Measurements from ENCODE around the gene E2F3. TPM values are rescaled to one million over a fixed set of nuclear protein-coding genes. Genes with fewer than 3 reads are reported as not detected.
A peak's percentile ranks its signal among the peaks of the same experiment; 100 is the strongest.
"Not testable (repeated sequence)": the region's sequence is repeated elsewhere in the genome, so short reads cannot be mapped to it uniquely, and the experiment has no call there.

Gene E2F3
- total RNA-seq, 1 donor, result 11.1 TPM

DNA sequence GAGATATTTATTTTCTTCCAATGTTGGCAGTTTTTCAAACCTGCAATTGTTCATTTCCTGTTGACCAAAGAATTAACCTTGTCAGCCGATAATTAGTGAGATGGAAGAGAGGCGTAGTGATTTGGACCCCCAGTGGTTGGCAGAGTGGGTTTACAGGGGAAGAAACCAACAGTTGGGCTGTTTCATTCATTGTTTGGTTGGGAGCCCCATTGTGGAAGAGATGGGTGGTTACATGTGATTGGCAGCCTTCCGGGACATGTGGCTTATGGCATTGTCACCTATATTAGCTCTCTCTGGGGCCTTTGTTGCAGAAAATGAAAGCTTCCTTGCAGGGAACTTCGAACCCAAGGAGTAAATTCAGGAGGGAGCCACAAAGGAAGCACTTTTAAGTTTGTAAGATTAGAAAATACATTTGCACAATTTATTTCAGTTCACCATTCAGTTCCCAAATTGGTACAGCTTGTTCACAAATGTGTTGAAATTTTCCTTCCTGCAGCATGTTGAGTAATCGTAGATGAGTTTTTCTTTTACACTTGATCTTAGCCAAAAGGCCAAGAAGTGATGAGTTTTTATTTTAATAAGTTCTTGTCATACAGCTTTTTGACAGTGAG, 82.3 kb downstream of the E2F3 start:
- no peaks in the 10 kb centered on the region for H3K27me3 ChIP-seq (ENCODE audit: insufficient read depth, low read length)
- H3K4me3 ChIP-seq (ENCODE audit: low read length), result no peak overlapping the region
- H3K9me3 ChIP-seq (ENCODE audit: low read depth, low read length), result no peaks in the 10 kb centered on the region
- H3K4me1 ChIP-seq (ENCODE audit: insufficient read depth, low read length), result peaks cover 40% of the 10 kb centered on the region

DNA sequence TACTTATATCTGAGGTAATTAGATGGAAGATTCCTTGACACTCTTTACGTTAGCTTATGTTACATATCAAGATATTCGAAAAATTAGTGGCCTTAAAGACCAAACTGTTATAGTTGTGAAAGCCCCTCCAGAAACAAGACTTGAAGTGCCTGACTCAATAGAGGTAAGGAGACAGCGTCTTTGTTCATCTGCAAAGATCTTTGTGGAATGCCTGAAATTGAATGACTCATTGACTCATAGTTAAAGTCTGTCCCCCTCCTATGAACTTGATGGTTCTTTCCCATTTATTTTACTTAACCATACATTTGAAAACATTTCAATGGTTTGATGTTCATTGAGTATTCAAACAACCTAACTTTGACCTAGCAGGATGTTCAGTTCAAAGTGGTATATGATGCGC, 85.0 kb downstream of the E2F3 start:
- Histone ChIP-seq H3K4me3 (ENCODE audit: low read length) (no peak overlapping the region), H3K4me1 (ENCODE audit: insufficient read depth, low read length) (peaks cover 35% of the 10 kb centered on the region), H3K27me3 (ENCODE audit: insufficient read depth, low read length) (no peaks in the 10 kb centered on the region)

DNA sequence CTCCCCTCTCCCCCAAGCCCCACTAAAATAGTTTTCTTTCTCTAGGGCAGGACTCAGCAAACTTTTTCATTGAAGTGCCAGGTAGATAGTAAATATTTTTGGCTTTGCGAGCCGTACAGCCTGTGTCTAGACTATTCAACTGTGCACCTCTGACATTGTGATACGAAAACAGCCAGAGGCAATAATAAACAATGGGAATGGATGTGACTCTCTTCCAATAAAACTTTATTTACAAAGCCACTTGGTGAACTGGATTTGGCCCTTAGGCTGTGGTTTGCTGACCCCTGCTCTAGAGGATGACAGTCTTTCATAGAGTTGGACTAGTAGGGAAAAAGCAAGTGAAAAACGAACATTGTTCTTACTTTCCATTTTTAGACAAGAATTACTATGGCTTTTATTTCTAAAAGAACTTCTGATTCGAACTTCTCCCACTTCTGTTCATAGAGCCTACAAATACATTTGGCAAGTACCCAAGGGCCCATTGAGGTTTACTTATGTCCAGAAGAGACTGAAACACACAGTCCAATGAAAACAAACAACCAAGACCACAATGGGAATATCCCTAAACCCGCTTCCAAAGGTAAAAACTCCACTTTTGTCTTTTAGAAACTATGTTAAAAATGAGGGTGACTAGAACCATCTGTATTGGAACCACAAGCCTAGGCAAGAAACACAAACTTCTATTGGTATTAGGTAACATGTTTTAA, 86.1 kb downstream of the E2F3 start:
- no peaks in the 10 kb centered on the region for H3K9me3 ChIP-seq (ENCODE audit: low read depth, low read length)
- H3K4me1 ChIP-seq (ENCODE audit: insufficient read depth, low read length), result peaks cover 29% of the 10 kb centered on the region
- H3K27me3 ChIP-seq (ENCODE audit: insufficient read depth, low read length), result no peaks in the 10 kb centered on the region
- no peak overlapping the region for H3K4me3 ChIP-seq (ENCODE audit: low read length)

More for the DNA sequence above, 85.0 kb downstream of the E2F3 start:
- H3K9me3 ChIP-seq (ENCODE audit: low read depth, low read length), result no peaks in the 10 kb centered on the region

DNA sequence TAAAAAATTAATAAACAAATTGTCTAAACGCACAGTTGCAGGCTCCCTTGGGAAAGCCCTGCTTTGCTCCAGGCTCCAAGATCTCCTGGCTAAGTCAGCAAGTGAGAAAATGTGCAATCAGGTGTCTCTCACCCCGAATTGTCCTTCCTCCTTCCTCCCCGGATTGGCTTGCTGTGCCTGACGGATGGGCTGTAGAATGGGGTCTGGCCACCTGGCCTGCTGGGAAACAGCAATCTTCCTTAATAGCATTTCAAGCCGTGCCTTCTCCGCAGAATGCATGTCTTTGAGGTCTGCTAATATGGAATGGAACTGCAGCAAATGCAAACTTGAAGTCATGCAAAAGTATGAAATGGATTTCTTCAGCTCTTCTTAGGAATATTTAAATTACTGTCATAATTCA, 88.9 kb downstream of the E2F3 start:
- Histone ChIP-seq H3K4me3 (ENCODE audit: low read length) (no peak overlapping the region), H3K4me1 (ENCODE audit: insufficient read depth, low read length) (peaks cover 2% of the 10 kb centered on the region), H3K9me3 (ENCODE audit: low read depth, low read length) (no peaks in the 10 kb centered on the region), H3K27me3 (ENCODE audit: insufficient read depth, low read length) (no peaks in the 10 kb centered on the region)

DNA sequence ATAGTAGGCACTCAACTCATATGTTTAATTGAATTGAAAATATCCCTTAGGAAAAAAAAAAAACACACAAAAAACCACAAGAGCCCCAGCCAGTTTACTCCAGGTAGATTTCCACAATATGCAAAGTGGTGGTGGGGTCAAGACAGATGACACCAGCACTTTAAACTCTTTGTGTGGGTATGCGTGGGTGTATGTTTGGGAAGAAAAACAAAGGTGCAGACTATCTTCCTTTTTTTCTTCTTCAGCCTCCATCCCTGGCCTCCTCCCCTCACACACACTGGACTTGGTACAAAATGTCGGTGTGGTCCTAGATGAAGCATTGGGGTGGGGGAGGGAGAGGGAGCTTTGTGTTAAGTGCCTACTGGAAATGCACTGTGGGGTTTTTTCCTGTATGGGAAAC, 90.4 kb downstream of the E2F3 start:
- H3K4me3 ChIP-seq (ENCODE audit: low read length), result no peak overlapping the region
- H3K27me3 ChIP-seq (ENCODE audit: insufficient read depth, low read length), result no peaks in the 10 kb centered on the region
- H3K9me3 ChIP-seq (ENCODE audit: low read depth, low read length), result no peaks in the 10 kb centered on the region
- H3K4me1 ChIP-seq (ENCODE audit: insufficient read depth, low read length), result peaks cover under 1% of the 10 kb centered on the region

DNA sequence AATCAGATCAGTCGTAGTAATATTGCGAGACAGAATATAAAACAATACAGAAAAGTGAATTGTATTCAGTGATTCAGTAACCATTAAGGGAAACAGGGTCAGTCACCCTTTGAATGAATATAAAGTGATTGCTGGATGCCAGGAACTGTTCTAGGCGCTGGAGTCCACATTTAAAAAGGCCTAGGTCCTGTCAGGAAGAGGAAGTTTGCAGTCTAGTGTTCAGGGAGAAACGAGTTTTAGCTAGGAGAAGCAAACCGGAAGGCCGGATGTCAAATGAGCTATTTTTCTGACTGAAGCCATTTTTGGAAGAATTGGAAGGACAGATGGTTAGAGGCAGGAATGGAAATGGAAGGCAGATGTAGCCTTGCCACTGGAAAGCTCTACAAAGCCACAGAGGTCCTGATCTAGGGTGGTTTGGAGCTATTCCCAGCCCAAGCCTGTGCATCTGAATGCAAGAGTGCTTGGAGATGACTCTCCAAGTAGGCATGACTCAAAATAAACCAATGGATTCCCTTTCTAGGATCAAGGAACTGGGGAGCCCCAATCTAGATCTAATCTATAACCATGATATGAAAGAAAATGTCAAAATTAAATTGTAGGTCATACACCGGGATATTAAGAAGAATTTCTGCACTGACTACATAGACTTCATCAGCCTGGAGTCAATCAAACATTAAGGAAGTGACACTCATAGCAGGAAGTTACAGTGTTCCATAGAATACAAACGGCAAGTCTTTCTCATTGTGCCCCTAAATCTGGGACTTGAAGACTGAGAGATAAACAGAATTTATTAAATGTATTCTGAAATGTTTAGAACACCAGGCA, 95.7 kb downstream of the E2F3 start:
- H3K9me3 ChIP-seq (ENCODE audit: low read depth, low read length), result no peaks in the 10 kb centered on the region
- no peaks in the 10 kb centered on the region for H3K27me3 ChIP-seq (ENCODE audit: insufficient read depth, low read length)
- H3K4me3 ChIP-seq (ENCODE audit: low read length), result no peak overlapping the region
- peaks cover 32% of the 10 kb centered on the region for H3K4me1 ChIP-seq (ENCODE audit: insufficient read depth, low read length)

DNA sequence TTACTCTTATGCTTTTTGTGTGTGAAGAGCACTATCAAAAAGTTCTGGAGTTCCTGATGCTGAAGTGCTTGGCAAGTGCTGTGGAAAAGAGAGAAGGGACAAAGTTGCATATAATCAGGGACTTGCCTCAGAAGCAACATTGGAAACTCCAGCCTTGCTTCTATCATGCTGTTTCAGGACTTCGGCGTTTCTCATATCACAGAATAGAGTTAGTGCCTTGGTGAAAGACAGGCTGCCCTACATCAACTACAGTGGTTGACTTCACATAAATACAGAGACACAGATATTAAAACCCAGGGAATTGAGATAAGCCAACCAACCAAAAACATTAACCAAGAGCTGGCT, 96.3 kb downstream of the E2F3 start:
- Histone ChIP-seq H3K4me3 (ENCODE audit: low read length) (no peak overlapping the region), H3K4me1 (ENCODE audit: insufficient read depth, low read length) (peaks cover 32% of the 10 kb centered on the region), H3K9me3 (ENCODE audit: low read depth, low read length) (no peaks in the 10 kb centered on the region), H3K27me3 (ENCODE audit: insufficient read depth, low read length) (no peaks in the 10 kb centered on the region)

DNA sequence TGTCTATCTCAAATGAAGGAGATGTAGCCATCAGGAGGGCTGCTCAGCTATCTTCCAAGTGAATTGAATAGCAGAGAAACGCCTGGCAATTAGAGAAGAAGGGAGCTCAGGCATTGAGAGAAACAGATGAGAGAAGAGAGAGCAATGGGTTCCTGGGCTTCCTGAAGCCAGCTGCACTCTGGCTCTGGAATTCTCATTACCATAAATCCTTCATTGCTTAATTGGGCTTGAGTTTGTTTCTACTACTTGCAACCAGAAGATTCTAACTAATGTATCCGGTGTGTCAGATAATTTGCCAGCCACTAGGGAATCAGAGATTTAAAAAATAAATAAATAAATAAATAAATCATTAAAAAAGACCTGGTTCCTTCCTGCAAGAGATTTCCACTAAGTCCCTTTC, 107.5 kb downstream of the E2F3 start:
- H3K27me3 ChIP-seq (ENCODE audit: insufficient read depth, low read length), result no peaks in the 10 kb centered on the region
- no peaks in the 10 kb centered on the region for H3K4me1 ChIP-seq (ENCODE audit: insufficient read depth, low read length)
- no peak overlapping the region for H3K4me3 ChIP-seq (ENCODE audit: low read length)
- no peaks in the 10 kb centered on the region for H3K9me3 ChIP-seq (ENCODE audit: low read depth, low read length)

DNA sequence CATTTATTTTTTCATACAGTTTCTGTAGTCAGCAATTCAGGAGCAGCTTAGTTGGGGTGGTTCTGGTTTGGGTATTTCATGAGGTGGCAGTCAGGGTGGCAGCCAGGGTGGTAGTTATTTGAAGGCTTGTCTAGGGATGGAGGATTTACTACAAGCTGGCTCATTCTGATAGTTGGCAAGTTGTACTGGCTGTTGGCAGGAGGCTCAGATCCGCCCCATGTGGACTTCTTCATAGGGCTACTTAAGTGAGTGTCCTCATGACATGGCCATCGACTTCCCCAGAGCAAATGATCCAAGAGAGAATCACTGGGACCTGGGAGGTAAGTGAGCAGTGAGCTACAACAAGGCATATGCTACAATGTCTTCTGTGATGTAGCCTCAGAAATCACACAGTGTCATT, 110.2 kb downstream of the E2F3 start:
- H3K4me3 ChIP-seq (ENCODE audit: low read length), result no peak overlapping the region
- H3K27me3 ChIP-seq (ENCODE audit: insufficient read depth, low read length), result no peaks in the 10 kb centered on the region
- H3K4me1 ChIP-seq (ENCODE audit: insufficient read depth, low read length), result no peaks in the 10 kb centered on the region
- H3K9me3 ChIP-seq (ENCODE audit: low read depth, low read length), result no peaks in the 10 kb centered on the region

DNA sequence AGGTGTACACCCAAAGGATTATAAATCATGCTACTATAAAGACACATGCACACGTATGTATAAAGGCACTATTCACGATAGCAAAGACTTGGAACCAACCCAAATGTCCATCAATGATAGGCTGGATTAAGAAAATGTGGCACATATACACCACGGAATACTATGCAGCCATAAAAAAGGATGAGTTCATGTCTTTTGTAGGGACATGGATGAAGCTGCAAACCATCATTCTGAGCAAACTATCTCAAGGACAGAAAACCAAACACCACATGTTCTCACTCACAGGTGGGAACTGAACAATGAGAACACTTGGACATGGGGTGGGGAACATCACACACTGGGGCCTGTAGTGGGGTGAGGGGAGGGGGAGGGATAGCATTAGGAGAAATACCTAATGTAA, 123.5 kb downstream of the E2F3 start:
- H3K4me1 ChIP-seq (ENCODE audit: insufficient read depth, low read length); H3K27me3 ChIP-seq (ENCODE audit: insufficient read depth, low read length); H3K9me3 ChIP-seq (ENCODE audit: low read depth, low read length); H3K4me3 ChIP-seq (ENCODE audit: low read length): not testable (repeated sequence)

DNA sequence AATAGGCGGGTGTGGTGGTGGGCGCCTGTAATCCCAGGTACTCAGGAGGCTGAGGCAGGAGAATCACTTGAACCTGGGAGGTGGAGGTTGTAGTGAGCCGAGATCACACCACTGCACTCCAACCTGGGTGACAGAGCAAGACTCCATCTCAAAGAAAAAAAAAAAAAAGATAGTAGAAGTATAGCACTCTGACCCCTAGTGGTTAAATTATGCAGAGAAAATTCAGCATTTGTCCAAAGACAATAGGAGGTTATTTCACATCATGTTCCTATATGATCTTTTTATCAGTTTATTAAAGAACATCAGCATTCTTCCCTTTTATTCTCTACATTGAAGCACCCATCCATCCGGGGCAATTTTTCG, 127.4 kb downstream of the E2F3 start:
- not testable (repeated sequence) for H3K27me3 ChIP-seq (ENCODE audit: insufficient read depth, low read length); H3K4me3 ChIP-seq (ENCODE audit: low read length); H3K9me3 ChIP-seq (ENCODE audit: low read depth, low read length)
- H3K4me1 ChIP-seq (ENCODE audit: insufficient read depth, low read length), result peaks cover 14% of the 10 kb centered on the region

DNA sequence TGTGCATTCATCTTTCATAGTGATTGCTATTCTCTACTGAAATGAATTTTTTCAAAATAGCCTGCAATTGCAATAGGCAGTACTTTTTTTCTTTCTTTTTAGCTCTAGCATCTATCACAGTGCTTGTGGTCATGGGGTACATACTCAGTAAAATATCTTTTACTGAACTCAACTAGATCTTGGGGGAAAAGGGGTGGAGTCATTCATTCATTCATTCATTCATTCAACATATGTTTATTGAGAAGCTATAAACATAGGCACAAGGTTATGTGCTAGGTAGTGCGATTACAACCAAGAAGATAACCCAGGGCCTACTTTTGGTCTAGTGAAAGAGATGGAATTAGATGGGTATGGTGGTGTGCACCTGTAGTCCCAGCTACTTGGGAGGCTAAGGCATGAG, 131.2 kb downstream of the E2F3 start:
- Histone ChIP-seq H3K27me3 (ENCODE audit: insufficient read depth, low read length) (no peaks in the 10 kb centered on the region), H3K4me1 (ENCODE audit: insufficient read depth, low read length) (peaks cover 25% of the 10 kb centered on the region), H3K9me3 (ENCODE audit: low read depth, low read length) (no peaks in the 10 kb centered on the region), H3K4me3 (ENCODE audit: low read length) (no peak overlapping the region)

DNA sequence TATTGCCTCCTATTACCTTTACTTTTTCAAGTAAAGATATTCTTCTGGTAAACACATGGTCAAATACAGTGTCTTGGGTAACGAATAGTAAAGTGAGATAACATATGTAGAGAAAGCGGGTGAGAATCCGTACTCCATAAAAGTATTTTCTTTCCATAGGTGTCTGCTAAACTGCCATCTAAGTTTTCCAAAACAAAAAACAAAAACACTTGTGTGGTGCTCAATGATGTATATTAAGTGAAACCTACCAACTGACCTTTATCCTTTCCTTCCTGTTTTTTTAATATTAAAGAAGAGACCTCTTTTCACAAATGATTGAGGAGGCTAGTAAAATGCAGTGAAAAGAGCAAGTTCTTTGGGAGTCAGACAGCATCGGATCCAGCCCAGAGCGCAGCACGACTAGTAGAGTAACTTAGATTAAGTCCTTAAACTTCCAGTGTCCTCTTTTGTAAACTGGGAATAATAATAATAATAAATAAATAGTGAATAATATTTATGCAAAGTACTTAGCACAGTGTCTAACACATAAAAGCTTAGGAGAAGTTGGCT, 132.1 kb downstream of the E2F3 start:
- Histone ChIP-seq H3K4me1 (ENCODE audit: insufficient read depth, low read length) (peaks cover 19% of the 10 kb centered on the region), H3K27me3 (ENCODE audit: insufficient read depth, low read length) (no peaks in the 10 kb centered on the region), H3K9me3 (ENCODE audit: low read depth, low read length) (no peaks in the 10 kb centered on the region), H3K4me3 (ENCODE audit: low read length) (peak overlapping the region; percentile 94)

DNA sequence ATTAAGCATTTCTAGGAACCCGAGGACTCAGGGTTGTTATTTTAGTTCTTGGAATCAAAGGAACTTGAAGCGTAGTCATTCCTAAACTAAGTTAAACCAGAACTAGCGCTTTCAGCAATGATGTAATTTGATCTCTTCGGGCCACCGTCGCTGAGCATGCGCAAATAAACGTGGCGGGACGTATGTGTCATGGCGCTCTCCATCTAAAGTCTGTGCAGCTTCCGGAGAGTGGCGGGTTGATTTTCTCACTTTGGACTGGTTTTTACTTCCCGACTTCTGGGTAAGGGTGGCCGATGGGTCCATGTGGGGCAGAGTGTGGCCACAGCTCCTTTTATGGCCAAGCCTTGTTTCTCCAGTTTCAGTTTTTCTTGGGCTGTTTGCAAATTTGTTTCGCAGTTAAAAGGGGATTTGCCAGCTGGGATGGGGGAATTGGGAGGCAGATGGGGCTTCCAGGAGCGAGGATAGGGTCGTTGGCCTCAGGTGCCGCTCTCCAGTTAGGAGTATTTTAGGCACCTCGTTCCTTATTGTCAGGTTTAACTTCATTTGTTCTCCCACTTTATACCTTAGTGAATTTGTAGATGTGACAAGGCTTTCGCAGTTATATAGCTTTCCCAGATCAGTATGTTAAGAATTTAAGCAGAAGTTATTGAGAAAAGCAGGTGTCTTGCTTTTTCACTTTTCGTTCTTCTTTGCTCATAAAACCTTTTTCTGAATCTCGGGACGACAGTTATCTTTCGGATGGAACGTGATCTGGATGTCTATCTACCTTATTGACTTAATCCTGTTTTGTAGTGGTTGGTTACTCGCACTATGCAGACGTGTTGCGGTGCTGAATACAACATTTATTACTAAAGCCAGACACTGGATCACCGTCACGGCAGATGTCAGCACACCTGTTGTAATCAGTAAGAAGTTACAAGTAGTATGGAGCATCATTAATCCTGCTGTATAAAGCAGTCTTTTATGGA, 132.9 kb downstream of the E2F3 start, which contains the start of gene CDKAL1:
Gene CDKAL1, plus strand, starts transcription at position 163 of the 968 bp plus-strand sequence. CDS start 11,894 bp downstream, outside the sequence.
- Histone ChIP-seq H3K4me1 (ENCODE audit: insufficient read depth, low read length) (peaks cover 16% of the 10 kb centered on the region), H3K9me3 (ENCODE audit: low read depth, low read length) (no peaks in the 10 kb centered on the region), H3K27me3 (ENCODE audit: insufficient read depth, low read length) (no peaks in the 10 kb centered on the region), H3K4me3 (ENCODE audit: low read length) (peak within 1 kb of the TSS; percentile 94)

Data from mononuclear cell (primary cell).